ENCODE data around the gene RPS25.
"Not testable (repeated sequence)": the region's sequence is repeated elsewhere in the genome, so short reads cannot be mapped to it uniquely, and the experiment has no call there.

The RPS25 gene

DNA sequence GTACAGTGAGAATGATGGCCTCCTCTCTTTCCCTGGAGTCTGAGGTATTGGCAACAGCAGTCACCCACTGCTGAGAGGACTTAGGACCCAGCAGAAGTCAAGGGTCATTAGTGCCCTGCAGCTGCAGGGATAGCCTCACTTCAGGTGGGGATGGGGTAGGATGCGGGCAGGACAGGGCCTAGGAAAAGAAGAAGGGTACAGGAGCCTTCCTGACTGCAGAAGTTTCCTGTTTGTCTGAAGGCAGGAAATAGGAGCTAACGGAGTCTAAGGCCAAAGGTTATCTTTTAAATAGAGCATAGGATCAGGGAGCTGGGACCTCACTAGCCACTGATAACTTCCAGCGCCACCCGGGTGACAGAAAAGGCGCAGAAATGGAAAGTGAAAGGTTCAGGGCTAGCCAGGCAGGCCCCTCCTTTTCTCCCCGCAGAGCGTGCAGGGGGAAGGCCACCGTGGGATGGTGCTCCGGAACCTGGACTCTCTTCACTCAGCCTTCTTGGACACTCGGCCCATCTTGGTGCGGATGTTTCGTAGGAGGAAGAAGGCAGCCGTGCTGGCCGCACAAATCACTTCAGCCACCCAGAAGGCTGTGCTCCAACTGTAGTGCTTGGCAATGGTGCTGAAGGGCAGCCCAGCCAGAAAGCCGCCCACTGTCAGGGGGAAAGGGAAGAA is 6.4 kb upstream of the RPS25 start:
- H3K9me3 ChIP-seq (ENCODE audit: severe bottlenecking): no peaks in the 10 kb centered on the region
- no peak for TF ChIP-seq CTCF (IDR thresholded peaks at IDR 0.05; ENCODE audit: low read depth, low read length)
- DNase-seq: no peak
- H3K36me3 ChIP-seq: peaks cover 93% of the 10 kb centered on the region
- H3K27ac ChIP-seq: no peak overlapping the region
- H3K27me3 ChIP-seq (ENCODE audit: insufficient read depth, low read depth, severe bottlenecking): no peaks in the 10 kb centered on the region
- H3K4me3 ChIP-seq (ENCODE audit: low read depth, low read length): no peak overlapping the region

GRCh38 chr11:119023741-119024140 is 5.6 kb upstream of the RPS25 start:
- no peak for TF ChIP-seq CTCF (IDR thresholded peaks at IDR 0.05; ENCODE audit: low read depth, low read length)
- Histone ChIP-seq H3K36me3 (peaks cover 88% of the 10 kb centered on the region), H3K4me3 (ENCODE audit: low read depth, low read length) (no peak overlapping the region), H3K27me3 (ENCODE audit: insufficient read depth, low read depth, severe bottlenecking) (no peaks in the 10 kb centered on the region), H3K27ac (no peak overlapping the region), H3K9me3 (ENCODE audit: severe bottlenecking) (no peaks in the 10 kb centered on the region)
- no peak for DNase-seq

- Histone ChIP-seq H3K27me3 (ENCODE audit: insufficient read depth, low read depth, severe bottlenecking) (no peaks in the 10 kb centered on the region), H3K4me3 (ENCODE audit: low read depth, low read length) (no peak overlapping the region), H3K9me3 (ENCODE audit: severe bottlenecking) (no peaks in the 10 kb centered on the region), H3K27ac (no peak overlapping the region), H3K36me3 (peaks cover 79% of the 10 kb centered on the region)
- DNase-seq: no peak
- TF ChIP-seq CTCF (IDR thresholded peaks at IDR 0.05; ENCODE audit: low read depth, low read length): no peak
These were observed 3.5 kb upstream of the RPS25 start for GRCh38 chr11:119021631-119022030.

DNA sequence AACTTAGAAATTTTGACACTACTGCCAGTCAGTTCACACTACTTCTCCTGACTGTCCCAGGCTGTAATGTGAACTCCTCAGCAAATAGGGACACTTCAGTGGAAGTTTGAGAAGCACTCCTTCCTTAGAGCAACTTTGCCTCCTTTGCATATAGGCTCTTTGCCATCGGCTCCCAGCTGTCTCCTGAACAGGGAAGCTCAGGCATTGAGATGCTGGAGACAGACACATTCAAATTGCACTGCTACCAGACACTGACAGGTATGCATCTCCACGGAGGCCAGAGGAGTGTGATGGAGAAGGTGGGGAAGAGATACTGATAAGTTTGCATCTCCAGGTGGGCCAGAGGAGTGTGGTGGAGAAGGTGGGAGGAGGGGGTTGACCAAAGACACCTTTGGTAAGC is 1.9 kb upstream of the RPS25 start:
- H3K9me3 ChIP-seq (ENCODE audit: severe bottlenecking): no peaks in the 10 kb centered on the region

GRCh38 chr11:119017377-119017776 is 766 bp downstream of the RPS25 start:
- not testable (repeated sequence) for DNase-seq; H3K27me3 ChIP-seq (ENCODE audit: insufficient read depth, low read depth, severe bottlenecking); H3K9me3 ChIP-seq (ENCODE audit: severe bottlenecking)
- H3K27ac ChIP-seq: peak overlapping the region; percentile 82
- H3K4me3 ChIP-seq (ENCODE audit: low read depth, low read length): peak overlapping the region; percentile 100
- peaks cover 80% of the 10 kb centered on the region for H3K36me3 ChIP-seq

More for the DNA sequence above, 1.9 kb upstream of the RPS25 start:
- H3K36me3 ChIP-seq: peaks cover 79% of the 10 kb centered on the region
- H3K4me3 ChIP-seq (ENCODE audit: low read depth, low read length): no peak overlapping the region
- no peak for DNase-seq
- H3K27ac ChIP-seq: no peak overlapping the region
- H3K27me3 ChIP-seq (ENCODE audit: insufficient read depth, low read depth, severe bottlenecking): no peaks in the 10 kb centered on the region
- TF ChIP-seq CTCF (IDR thresholded peaks at IDR 0.05; ENCODE audit: low read depth, low read length): no peak

- DNase-seq: no peak
- Histone ChIP-seq H3K4me3 (ENCODE audit: low read depth, low read length) (no peak overlapping the region), H3K36me3 (peaks cover 77% of the 10 kb centered on the region), H3K9me3 (ENCODE audit: severe bottlenecking) (no peaks in the 10 kb centered on the region), H3K27me3 (ENCODE audit: insufficient read depth, low read depth, severe bottlenecking) (no peaks in the 10 kb centered on the region), H3K27ac (no peak overlapping the region)
- no peak for TF ChIP-seq CTCF (IDR thresholded peaks at IDR 0.05; ENCODE audit: low read depth, low read length)
These were observed 1.7 kb downstream of the RPS25 start for GRCh38 chr11:119016216-119017009.
